SK-N-MC (cell line): ENCODE results near the gene BAG3.

Experiments used
- EZH2 ChIP-seq: fragments of 200-600 bp; sonication (generic); IDR thresholded peaks from one replicate; pipeline ENCODE4 v1.6.1; 2017; ENCODE audit warnings: antibody characterized with exemption
- FOXP2 ChIP-seq: optimal IDR thresholded peaks from 2 replicates; pipeline ENCODE3; 2011; ENCODE audit warnings: mild to moderate bottlenecking, moderate library complexity; ENCODE audit not compliant: insufficient read depth; ENCODE audit errors: extremely low read length, control extremely low read depth
- POLR2AphosphoS5 ChIP-seq: IDR thresholded peaks from 2 replicates; pipeline ENCODE4 v1.6.1; 2012; ENCODE audit warnings: mild to moderate bottlenecking, low read depth, low read length, borderline replicate concordance

DNA sequence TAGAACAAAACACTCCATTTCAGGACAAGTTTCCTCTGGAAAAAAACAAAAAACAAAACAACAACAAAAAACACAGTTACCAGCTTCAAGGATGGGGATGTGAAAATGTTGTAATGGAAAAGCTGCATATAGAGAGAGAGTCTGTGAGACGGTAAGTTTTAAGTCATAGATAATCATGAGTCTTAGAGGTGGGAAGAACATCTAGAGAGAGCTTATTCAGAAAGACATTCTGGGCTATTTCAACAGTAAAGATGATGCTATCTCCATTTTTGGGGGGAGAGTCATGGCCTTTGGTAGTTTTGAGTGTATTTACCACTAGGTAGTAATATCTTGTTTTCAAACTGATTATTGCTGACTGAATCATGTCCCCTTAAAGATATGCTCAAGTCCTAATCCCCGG lies 51.4 kb downstream of the BAG3 start:
- TF ChIP-seq POLR2AphosphoS5 (no peak), EZH2 (no peak), FOXP2 (no peak)
